Measurements from ENCODE around the gene RGS12. TPM values are rescaled to one million over a fixed set of nuclear protein-coding genes. Genes with fewer than 3 reads are reported as not detected.

RGS12 gene
- total and polyA plus RNA-seq, 2 of the 13 experiments (the other 11 are each of a cell fraction or from before 2014, with no cell fraction given), result 21.0 to 27.7 TPM

DNA sequence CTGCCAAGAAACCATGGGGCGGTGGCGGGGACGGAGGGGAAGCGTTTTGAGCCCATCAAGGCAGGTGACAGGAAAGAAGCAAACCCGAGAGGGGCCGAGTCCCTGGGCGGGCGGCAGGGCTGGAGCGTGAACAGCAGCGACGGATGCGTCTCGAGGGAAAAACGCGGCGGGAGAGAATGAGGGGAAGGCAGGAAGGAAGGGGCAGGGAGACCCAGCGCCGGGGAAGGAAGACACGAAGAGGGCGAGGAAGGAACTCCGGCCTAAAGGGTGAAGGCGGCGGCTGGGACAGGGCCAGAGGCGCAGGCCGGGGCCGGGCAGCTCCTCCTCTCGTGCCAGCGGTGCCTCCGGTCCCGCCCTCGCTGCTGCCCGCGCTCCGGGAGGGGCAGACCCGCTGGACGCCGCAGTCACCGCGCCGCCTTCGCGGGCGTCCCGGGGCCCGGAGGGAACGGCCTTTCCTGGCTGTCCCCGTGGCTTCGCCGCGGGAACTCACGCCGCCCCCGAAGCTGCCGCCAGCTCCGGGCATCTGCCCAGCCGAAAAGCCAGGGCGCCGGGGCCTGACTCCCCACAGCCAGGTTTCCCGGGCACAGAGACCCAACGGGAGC, 751 bp upstream of the RGS12 start (continued):
- TF ChIP-seq, protein P1, sequence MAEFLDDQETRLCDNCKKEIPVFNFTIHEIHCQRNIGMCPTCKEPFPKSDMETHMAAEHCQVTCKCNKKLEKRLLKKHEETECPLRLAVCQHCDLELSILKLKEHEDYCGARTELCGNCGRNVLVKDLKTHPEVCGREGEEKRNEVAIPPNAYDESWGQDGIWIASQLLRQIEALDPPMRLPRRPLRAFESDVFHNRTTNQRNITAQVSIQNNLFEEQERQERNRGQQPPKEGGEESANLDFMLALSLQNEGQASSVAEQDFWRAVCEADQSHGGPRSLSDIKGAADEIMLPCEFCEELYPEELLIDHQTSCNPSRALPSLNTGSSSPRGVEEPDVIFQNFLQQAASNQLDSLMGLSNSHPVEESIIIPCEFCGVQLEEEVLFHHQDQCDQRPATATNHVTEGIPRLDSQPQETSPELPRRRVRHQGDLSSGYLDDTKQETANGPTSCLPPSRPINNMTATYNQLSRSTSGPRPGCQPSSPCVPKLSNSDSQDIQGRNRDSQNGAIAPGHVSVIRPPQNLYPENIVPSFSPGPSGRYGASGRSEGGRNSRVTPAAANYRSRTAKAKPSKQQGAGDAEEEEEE (CRISPR knock-in tag; IDR thresholded peaks at IDR 0.05; ENCODE audit: borderline replicate concordance), result no peak
- TF ChIP-seq ZNF552 (CRISPR knock-in tag; IDR thresholded peaks at IDR 0.05; ENCODE audit: borderline replicate concordance), result no peak
- no peak for TF ChIP-seq NFIB (CRISPR knock-in tag; IDR thresholded peaks at IDR 0.05; ENCODE audit: borderline replicate concordance)
- TF ChIP-seq, protein P2, sequence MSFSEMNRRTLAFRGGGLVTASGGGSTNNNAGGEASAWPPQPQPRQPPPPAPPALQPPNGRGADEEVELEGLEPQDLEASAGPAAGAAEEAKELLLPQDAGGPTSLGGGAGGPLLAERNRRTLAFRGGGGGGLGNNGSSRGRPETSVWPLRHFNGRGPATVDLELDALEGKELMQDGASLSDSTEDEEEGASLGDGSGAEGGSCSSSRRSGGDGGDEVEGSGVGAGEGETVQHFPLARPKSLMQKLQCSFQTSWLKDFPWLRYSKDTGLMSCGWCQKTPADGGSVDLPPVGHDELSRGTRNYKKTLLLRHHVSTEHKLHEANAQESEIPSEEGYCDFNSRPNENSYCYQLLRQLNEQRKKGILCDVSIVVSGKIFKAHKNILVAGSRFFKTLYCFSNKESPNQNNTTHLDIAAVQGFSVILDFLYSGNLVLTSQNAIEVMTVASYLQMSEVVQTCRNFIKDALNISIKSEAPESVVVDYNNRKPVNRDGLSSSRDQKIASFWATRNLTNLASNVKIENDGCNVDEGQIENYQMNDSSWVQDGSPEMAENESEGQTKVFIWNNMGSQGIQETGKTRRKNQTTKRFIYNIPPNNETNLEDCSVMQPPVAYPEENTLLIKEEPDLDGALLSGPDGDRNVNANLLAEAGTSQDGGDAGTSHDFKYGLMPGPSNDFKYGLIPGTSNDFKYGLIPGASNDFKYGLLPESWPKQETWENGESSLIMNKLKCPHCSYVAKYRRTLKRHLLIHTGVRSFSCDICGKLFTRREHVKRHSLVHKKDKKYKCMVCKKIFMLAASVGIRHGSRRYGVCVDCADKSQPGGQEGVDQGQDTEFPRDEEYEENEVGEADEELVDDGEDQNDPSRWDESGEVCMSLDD (CRISPR knock-in tag; IDR thresholded peaks at IDR 0.05; ENCODE audit: borderline replicate concordance), result 0 out of 2 replicates have a peak, but pooled peaks have one; percentile 37
- TF ChIP-seq ZNF205 (CRISPR knock-in tag; IDR thresholded peaks at IDR 0.05), result no peak
- no peak for TF ChIP-seq GATAD2A (CRISPR knock-in tag; IDR thresholded peaks at IDR 0.05)
- TF ChIP-seq ERF (CRISPR knock-in tag; IDR thresholded peaks at IDR 0.05), result no peak
- TF ChIP-seq, protein P3, sequence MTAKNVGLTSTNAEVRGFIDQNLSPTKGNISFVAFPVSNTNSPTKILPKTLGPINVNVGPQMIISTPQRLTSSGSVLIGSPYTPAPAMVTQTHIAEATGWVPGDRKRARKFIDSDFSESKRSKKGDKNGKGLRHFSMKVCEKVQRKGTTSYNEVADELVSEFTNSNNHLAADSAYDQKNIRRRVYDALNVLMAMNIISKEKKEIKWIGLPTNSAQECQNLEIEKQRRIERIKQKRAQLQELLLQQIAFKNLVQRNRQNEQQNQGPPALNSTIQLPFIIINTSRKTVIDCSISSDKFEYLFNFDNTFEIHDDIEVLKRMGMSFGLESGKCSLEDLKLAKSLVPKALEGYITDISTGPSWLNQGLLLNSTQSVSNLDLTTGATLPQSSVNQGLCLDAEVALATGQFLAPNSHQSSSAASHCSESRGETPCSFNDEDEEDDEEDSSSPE (CRISPR knock-in tag; IDR thresholded peaks at IDR 0.05), result no peak
- no peak for TF ChIP-seq DMAP1 (CRISPR knock-in tag; IDR thresholded peaks at IDR 0.05)
- TF ChIP-seq PHF21A (CRISPR knock-in tag; IDR thresholded peaks at IDR 0.05), result peak; percentile 37; the same call in 1 of the 2 replicates
- TF ChIP-seq SP4 (CRISPR knock-in tag; IDR thresholded peaks at IDR 0.05), result no peak
- TF ChIP-seq, protein P4, sequence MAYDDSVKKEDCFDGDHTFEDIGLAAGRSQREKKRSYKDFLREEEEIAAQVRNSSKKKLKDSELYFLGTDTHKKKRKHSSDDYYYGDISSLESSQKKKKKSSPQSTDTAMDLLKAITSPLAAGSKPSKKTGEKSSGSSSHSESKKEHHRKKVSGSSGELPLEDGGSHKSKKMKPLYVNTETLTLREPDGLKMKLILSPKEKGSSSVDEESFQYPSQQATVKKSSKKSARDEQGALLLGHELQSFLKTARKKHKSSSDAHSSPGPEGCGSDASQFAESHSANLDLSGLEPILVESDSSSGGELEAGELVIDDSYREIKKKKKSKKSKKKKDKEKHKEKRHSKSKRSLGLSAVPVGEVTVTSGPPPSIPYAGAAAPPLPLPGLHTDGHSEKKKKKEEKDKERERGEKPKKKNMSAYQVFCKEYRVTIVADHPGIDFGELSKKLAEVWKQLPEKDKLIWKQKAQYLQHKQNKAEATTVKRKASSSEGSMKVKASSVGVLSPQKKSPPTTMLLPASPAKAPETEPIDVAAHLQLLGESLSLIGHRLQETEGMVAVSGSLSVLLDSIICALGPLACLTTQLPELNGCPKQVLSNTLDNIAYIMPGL (CRISPR knock-in tag; IDR thresholded peaks at IDR 0.05; ENCODE audit: borderline replicate concordance in 1 of 2, low read depth in 1 of 2), result peak; percentile 65 to 72; a peak in 2 of 4 replicates
- TF ChIP-seq U2AF2 (IDR thresholded peaks at IDR 0.05; ENCODE audit: low read depth, low read length), result no peak
- TF ChIP-seq DPF2 (CRISPR knock-in tag; IDR thresholded peaks at IDR 0.05; ENCODE audit: borderline replicate concordance, low read depth), result no peak
- 0 out of 2 replicates have a peak, but pooled peaks have one; percentile 27 for TF ChIP-seq MEIS1 (CRISPR knock-in tag; IDR thresholded peaks at IDR 0.05; ENCODE audit: borderline replicate concordance)
- TF ChIP-seq ASH2L (IDR thresholded peaks at IDR 0.05; ENCODE audit: insufficient read length, low read depth, low read length), result peak; percentile 52
- TF ChIP-seq, protein P5, sequence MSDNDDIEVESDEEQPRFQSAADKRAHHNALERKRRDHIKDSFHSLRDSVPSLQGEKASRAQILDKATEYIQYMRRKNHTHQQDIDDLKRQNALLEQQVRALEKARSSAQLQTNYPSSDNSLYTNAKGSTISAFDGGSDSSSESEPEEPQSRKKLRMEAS (IDR thresholded peaks at IDR 0.05), result no peak
- TF ChIP-seq, protein P6, sequence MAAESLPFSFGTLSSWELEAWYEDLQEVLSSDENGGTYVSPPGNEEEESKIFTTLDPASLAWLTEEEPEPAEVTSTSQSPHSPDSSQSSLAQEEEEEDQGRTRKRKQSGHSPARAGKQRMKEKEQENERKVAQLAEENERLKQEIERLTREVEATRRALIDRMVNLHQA (CRISPR knock-in tag; IDR thresholded peaks at IDR 0.05), result no peak
- TF ChIP-seq ZNF496 (CRISPR knock-in tag; IDR thresholded peaks at IDR 0.05; ENCODE audit: insufficient replicate concordance), result no peak
- TF ChIP-seq TBX2 (CRISPR knock-in tag; IDR thresholded peaks at IDR 0.05; ENCODE audit: borderline replicate concordance), result peak; percentile 31
- peak; percentile 29; the same call in 1 of the 2 replicates for TF ChIP-seq ZSCAN31 (CRISPR knock-in tag; IDR thresholded peaks at IDR 0.05; ENCODE audit: low read depth)

All from HepG2 (cell line).